ENCODE data around the gene TSPAN15.

- TF ChIP-seq CTCF (conservative IDR thresholded peaks at IDR 0.05; ENCODE audit: low read length) (no peak), EZH2phosphoT487 (IDR thresholded peaks at IDR 0.05; ENCODE audit: borderline replicate concordance) (no peak)
Measured at GRCh38 chr10:69453795-69454194, 2.5 kb downstream of the TSPAN15 start.
